ENCODE data around the gene PARVA.

Gene PARVA

DNA sequence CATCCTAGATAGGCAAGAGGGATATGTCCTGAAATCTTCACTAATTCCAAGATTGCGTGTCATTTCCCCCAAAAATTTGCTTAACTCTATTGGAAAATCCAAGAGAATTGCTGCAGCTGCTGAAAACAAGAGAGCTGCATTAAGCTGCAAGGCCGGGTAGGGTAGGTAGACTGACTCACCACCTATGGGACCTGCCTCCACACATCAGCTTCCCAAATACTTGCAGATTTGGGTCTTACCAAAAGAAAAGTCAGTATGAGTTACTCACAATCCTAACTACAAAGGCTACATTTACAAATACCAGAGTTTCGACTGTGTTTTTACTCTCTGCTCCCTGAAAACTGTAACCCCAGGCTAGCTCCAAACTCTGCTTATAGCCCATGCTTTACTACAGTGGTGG is 154.3 kb downstream of the PARVA start:
- no peak for DNase-seq (ENCODE audit: low read depth)

DNA sequence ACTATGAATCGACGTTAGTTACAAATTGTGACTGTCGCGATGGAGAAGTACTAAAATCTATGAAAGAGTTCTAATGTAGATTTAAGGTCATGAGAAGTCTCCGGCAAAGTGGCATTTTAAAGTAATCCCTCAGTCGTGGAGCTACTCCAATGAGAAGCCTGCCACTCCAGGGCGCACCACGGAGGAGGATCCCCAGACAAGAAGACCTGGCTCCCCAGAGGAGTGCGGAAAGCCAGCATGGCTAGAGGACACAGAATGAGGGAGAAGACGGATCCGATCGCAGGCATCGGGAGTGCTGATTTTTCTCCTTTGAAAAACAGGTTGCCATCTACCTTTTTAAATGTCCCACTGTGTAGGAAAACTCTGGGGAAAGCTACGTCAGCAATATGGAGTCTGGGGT is 155.2 kb downstream of the PARVA start:
- DNase-seq (ENCODE audit: low read depth): no peak

DNA sequence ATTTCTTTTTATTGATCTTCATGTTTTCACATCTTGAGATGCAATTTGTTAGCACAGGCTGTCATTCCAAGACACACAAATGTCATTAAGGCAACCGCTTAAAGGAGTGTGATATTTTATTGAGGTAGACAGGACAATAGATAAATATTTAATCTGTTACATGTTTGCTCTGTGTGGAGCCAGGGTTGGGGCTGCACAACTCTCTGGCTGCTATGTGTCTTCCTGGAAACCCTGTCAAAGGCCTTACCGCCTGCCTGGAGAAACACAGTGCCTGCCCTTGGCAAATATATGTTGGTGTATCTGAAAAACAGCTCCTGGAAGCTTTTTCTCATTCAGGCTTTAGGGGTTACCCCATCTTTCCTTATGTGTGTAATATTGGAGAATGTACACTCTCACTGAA is 157.2 kb downstream of the PARVA start:
- DNase-seq (ENCODE audit: low read depth): no peak

DNA sequence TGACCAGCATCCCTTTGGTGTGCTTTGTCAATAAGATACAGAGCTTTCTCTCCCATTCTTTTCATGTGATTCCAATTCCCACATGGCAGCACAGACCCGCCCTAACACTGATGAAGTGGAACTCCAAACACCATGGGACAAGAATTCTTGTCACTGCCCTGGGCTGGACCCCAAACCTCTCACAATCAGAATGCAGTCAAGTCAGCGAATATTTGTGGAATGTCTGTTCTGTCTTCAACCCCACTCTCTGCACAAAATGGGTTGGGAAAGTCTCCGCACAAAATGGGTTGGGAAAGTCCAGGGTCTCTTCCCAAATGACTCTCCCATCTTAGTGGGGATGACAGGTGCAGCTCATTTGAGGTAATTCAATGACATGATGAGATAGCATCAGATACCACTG is 157.9 kb downstream of the PARVA start:
- DNase-seq (ENCODE audit: low read depth): no peak

DNA sequence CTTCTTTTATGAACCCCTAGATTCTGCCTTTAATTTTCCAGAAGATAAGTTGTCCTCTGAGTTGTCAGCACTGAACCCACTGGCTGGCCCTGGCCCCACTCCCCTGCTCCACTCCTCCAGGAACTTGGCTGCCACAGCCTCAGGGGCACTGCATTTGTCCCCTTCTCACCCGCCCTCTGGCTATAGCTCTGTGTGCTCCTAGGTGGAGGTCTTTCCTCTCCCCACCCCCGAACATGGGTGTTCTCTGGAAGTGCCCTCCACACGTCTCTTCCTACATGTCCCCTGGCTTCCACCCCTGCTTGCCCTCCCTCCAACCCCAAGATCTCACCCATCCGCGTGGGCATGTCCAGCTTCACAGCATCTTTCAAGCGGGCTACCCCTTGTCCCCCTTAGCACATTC is 159.2 kb downstream of the PARVA start:
- DNase-seq (ENCODE audit: low read depth): no peak

DNA sequence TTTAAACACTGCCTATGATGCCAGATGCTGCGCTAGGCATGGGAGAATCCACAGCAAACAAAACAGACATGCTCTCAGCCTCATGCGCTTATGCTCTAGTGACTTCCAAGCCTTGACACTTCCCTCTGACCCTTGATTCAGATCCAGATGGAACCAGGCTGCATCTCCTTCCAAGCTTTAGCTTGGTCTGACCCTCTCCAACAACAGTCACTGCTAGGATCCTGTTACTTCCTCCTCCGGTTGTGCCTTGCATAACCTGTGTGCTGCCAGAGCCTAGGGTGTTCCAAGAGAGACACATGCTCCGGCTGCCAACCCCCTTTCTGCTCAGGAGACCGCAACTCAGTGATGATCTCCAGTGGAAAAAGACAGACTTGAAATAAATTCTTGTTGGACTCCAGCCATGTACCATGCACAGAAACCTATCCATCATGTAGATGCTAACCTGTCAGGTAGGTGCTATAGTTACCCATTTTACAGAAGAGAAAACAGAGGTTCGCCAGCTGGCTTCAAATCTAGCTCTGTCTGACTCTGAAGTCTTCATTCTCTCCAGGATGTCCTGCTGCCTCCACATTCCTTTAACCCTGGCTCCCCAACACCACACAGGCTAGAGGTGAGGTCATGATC is 160.5 kb downstream of the PARVA start:
- DNase-seq (ENCODE audit: low read depth): no peak

DNA sequence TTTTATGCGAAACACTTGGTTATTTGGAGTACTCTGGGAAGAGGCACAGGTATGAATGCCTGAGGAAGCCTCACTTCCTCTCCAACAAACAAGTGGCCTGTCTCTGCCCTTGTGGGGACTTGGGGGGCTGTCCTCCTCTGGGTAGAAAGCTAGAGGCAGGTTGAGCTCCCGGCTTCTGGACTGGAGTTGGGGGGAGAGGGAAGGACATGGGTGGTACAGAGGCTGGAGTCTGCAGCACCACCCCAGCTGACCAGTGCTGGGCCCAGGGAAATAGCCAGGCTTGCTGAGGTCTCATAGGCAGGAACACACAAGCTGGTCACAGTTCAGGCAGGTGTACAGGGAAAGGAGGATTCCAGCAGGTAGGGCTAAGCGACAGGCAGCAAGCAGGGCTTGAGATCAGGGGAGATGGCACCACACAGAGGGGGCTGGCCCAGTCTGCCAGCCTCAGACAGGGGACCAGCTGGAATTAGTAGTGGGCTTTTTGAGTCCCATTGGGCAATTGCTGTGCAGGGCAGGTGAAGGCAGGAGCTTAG is 161.6 kb downstream of the PARVA start:
- DNase-seq (ENCODE audit: low read depth): no peak

DNA sequence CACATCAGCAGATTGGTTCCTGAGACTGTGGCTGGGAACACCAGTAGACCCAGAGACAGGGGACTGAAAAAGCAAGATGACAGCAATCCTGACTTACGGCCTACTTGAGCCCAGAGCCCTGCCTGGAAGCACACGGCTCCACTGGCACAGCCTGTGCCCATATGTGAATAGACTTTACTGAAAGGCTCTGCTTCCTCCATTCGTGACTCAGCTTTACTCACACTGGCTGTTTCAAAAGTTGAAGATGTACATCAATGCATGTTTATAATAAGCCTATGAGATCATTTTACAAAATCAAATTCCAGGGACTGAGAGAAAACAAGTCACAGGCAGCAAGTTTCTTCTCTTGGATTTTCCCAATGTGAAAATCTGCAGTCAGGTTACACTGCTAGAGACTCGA is 162.2 kb downstream of the PARVA start:
- DNase-seq (ENCODE audit: low read depth): no peak

DNA sequence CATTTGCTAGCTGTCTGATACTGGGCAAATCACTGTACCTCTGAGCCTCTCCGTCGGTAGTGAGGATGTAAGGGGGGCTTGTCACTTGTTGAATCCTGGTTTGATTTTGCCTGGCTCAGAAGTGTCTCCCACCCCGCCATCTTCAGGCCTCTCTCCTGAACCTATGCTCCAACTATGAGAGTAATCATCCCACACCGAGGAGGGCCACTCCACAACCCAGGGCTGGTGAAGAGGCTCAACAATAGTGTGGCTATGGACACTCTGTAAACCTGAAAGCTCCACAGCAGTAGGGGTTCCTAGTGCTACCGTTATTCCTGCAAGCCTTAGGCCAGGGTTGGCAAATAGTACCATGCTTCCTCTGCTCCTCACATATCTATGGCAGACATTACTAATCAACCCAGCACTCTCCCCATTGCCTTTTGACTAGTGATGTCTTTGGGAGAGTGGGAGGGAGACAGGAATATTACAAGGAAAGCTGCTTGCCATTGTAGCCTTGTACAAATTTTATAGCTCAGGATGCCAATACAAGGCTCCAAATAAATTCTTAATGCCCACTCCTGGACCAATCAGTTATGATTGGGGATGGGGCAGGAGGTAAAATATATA is 162.8 kb downstream of the PARVA start:
- no peak for DNase-seq (ENCODE audit: low read depth)

DNA sequence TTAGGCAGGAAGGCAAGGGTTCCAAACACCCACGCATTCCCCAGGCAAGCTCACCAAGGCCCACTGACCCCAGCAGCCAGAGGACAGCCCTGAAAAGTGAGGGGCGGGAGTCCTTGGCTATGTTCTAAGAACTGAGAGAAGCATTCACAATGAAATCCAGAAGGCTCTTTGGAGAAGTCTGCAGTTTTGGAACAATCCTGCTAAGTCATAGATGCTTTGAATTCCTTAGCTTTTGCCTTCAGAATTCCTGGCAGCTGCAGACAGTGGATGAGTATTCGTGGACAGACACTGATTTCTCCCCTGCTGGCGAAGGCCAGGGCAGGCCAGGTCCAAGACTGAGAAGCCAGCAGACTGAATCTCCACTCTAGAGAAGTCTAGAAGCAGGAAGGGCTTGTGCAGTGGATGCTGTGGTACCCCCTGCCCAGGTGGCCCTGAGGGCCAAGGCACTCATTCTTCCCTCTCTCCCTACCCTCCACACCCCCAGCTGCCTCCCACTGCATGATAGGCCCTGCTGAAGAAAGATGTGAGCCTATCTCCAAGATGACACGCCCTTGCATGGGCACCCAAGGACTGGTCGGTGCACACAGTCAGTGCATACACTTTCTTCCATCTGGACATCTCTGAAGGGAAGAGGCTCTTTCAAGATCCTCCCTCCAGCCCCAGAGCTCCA is 163.7 kb downstream of the PARVA start:
- DNase-seq (ENCODE audit: low read depth): no peak

DNA sequence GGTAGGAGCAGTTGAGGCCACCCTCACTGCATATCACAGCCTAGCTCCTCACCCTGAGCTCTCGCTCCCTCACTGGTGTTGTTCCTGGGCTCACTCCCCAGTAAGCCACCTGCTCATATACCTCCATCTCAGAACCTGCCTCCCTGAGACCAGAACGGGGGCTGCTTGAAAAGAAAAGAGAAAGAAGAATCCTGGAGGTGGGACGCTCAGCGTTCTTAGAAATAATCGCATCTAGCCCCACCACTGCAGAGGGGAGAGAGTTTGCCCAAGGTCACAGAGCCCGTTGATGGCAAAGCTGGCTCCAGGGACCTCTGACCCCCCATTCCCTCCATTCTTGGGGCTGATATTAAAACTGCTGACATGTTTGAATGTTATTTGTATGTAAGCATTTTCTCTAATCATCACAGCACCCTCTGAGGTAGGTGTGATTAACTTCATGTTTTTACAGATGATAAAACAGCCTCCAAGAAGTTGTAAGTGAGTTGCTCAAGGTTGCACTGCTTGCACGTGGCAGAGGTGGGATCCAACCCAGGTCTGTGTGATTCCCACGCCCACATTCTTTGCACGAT is 164.3 kb downstream of the PARVA start:
- no peak for DNase-seq (ENCODE audit: low read depth)

DNA sequence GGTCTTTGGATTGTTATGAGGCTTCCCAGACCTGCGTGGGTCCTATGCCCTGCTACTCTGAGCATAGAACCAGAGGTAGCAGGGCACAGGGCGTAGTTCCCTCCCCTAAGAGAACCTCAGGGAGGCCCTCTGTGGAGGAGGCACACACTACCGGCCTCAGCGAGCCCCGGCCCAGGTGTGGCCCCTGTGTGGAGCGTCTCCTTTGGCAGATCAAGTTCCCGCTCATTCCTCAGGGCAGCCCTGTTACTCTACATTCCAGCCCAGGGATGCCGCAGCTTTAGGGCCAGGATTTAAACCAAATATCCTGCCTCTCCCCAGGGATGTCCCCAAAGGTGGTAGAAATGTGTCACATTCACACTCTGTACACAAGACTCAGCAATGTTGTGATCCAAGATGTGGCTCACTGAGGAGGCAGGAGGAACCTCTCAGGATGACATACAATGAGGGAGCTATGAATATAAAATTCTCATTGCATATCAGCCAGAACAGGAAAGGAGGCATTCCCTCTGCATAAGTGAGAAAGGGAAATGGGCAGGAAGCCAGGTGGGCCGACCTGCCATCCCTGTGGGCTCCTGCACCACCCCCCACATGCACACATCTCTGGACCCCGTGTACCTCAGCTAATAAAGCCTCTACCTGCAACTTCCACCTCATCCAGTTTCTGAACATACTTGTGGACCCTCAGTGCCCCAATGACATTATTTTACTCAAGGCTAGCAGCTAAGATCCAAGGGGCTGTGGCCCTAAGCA is 165.0 kb downstream of the PARVA start:
- no peak for DNase-seq (ENCODE audit: low read depth)

DNA sequence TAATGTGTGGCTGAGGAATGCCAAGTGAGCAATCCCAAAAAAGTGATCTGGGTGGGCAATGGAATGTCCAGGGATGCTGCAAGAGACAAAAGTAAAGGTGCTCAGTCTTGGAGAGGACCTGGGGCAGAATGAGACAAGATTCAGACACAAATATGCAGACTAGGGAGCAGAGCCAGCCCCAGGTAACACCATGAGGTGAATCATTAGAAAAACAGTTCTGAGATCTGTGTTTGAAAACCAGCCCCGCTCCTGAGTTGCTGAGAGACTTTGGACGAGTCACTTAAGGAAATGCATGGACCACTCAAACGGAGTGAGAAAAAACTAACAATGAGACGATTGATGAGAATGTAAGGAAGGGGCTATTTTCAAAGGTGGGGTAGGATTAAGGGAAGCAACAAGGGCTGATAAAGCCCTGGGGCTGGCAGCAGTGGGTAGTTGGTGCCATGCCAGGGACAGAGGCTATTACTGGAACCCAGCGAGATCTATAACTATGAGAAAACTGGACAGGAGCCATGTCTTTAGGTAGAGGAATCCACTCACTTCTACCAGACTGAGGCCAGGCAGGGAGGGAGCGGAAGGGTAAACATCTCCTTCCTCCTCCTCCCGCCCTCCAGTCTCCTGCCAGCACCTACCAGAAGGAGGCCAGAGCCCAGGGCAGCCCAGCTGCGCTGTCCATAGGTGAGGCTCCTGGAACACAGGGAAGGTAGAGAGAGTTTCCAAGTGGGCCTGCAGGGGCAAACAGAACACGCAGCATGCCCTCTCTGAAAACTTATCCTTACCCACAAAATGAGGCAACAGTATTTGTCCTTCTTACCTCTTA is 166.4 kb downstream of the PARVA start:
- no peak for DNase-seq (ENCODE audit: low read depth)

DNA sequence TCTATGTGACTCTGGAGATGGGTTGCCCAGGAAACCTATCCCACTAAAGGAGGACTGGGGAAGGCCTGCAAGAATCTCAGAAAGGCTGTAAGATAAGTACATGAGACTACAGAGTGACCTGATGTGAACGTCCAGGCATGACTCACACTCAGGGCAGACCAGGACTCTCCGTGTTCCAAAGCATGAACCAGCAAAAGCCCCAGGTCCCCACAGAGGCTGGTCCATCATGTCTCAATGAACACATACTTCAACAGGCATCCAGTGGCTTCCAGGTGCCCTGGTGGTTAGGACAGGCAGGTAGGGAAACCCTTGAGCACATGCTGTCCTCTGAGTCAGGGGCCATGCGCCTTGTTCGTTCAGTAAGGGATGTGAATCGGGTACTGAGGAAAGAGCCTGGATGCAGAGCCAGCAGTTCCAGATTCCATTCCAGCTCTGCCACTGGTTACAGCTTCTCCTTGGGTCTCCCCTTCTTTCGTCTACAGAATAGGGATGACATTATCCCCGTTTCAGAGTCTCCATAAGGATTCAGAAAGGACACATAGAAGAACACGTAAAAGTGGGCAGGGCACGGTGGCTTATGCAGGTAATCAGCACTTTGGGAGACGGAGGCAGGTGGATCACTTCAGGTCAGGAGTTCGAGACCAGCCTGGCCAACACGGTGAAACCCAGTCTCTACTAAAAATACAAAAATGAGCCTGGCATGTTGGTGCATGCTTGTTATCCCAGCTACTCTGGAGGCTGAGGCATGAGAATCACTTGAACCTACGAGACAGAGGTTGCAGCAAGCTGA is 167.8 kb downstream of the PARVA start:
- DNase-seq (ENCODE audit: low read depth): no peak

DNA sequence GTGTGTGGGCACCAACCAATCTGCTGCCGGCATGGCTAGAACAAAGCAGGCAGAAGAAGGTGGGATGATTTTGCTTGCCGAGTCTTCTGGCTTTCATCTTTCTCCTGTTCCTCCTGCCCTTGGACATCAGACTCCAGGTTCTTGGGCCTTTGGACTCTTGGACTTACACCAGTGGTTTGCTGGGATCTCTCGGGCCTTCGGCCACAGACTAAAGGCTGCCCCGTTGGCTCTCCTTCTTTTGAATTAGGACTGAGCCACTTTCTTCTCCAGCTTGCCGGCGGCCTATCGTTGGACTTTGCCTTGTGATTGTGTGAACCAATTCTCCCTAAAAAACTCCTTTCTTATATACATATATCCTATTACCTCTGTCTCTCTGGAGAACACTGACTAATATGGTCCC is 168.8 kb downstream of the PARVA start:
- DNase-seq (ENCODE audit: low read depth): no peak

DNA sequence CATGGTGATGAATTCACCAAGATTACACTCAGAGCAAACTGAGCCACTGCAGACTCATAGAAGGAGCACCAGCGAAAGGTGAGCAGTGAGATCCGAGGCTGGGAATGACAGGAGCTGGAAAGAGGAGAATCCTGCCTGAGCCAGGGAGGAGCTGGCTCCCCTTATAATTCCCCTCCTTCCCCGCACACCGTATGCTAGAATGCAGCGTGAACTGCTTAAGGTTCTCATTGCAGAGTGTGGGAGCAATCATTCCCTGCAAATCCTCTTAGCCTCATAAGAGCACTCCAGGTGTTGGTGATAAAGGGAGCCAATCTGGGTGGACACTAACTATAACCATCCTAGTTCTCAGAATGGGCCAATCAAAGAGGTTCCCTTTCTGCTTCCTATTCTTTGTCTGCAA is 169.3 kb downstream of the PARVA start:
- DNase-seq (ENCODE audit: low read depth): no peak

DNA sequence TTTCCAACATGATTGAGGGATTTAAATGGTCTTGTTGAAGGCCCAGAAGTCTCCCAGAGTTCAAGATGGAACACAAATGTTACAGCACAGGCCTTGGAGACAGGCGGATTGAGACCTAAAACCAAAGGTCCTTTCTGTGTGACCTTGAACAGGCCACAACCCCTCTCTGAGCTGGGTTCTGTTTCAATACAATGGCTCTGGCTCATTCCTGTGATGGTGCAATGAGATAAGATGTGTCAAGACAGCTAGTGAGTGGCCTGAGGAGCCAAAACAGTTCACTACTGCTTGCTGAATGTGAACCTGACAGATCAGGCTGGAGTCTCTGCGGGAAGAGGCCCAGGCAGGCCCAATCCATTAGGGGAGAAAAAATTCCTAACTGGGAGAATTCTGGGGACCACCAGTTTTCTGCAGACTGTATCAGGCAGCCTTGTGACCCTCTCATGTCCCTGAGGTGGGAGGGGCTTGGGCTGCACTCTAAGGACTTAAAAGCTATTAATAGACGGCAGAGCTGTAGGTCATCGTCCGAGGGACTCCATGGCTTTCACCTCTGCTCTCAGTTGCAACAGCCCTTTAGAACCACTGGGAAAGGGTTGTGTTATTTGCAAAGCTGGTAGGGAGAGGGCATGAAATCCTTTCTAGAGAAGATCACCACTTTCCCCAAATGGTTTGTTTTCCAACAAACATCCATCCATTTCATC is 170.7 kb downstream of the PARVA start:
- DNase-seq (ENCODE audit: low read depth): no peak

DNA sequence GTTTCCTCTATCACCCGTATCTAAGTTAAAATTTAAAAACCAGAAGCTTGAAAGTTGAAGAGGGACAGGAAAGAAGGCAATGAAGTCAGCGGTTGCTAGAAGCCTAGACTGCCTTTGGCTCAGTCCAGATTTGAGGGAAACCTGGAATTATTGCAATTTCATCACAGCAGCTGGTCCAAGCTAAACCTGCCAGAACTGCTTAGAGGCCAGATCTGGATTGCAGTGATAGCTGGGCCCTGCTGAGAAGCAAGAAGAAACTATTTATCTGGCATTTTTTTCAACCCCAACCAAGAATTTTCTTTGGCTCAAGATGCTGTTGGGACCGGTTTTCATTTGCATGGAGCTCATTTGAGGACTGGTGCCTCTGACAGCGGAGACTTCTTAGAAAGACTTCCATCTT is 175.3 kb downstream of the PARVA start:
- no peak for DNase-seq (ENCODE audit: low read depth)

DNA sequence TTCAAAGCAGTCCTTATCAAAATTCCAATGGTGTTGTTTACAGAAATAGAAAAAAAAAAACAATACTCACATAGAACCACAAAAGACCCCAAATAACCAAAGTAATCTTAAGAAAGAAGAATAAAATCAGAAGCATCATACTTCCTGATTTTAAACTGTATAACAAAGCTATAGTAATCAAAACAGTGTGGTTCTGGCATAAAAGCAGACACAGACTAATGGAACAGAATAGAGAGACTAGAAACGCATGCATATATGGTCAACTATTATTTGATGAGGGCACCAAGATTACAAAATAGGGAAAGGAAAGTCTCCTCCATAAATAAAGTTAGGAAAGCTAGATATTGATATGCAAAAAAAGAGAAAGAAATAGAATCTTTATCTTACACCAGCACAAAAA is 176.8 kb downstream of the PARVA start:
- DNase-seq (ENCODE audit: low read depth): no peak

DNA sequence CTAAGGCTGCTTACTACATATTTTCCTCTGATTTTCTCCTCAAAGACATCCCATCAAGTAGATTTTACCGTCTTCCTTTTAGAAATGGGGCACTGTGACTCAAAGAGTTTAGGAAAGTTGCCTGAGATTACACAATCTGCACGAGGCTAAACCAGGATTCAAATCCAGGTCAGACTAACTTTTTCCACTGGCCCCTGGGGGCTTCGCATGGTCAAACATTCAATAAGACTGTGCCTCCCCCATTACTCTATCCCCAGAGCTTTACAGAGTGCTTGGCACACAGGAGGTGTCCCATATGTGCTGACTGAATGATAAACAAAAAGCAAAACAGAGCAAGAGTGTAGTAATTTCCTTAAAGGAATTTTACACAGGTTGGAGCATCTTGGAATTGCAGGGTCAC is 178.8 kb downstream of the PARVA start:
- no peak for DNase-seq (ENCODE audit: low read depth)

Measured in activated T-cell treated with anti-CD3 and anti-CD28 coated beads for 48 hours (primary cell).